DOHH2 (cell line): ENCODE results near the gene DHRS2.
"Not testable (repeated sequence)": the region's sequence is repeated elsewhere in the genome, so short reads cannot be mapped to it uniquely, and the experiment has no call there.

Source experiments
- CTCF ChIP-seq: fragments of 200-600 bp; sonication (generic); IDR thresholded peaks from one replicate; pipeline ENCODE4 v1.5.1; 2014; ENCODE audit warnings: antibody characterized with exemption, mild to moderate bottlenecking, low read depth, low read length; ENCODE audit not compliant: poor library complexity, severe bottlenecking
- EZH2phosphoT487 ChIP-seq: fragments of 200-600 bp; sonication (generic); IDR thresholded peaks from 2 replicates; pipeline ENCODE4 v1.6.1; 2017; ENCODE audit warnings: borderline replicate concordance, mild to moderate bottlenecking, antibody characterized with exemption, low read length, moderate library complexity, mixed read lengths

DNA sequence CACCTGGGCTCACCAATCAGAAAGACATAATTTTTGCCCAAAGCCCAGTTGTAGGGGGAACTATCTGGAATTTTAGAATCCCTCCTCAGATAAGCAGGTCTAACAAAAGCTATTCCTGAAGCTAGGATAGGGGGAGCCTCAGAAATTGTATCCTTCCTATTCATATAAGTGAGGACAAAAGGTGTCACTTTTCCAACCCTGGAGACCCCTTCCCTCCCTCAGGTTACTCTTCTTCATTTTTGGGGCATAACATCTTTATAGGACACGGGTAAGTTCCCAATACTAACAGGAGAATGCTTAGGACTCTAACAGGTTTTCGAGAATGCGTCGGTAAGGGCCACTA, 1.1 kb downstream of the DHRS2 start:
- not testable (repeated sequence) for TF ChIP-seq CTCF, EZH2phosphoT487
